Endothelial cell of umbilical vein (primary cell): ENCODE results near the gene OPRD1. TPM values are rescaled to one million over a fixed set of nuclear protein-coding genes. Genes with fewer than 3 reads are reported as not detected.

ENCODE experiments used
- BruUV-seq: library from RNA; stranded (reverse); fragments of 400-500 nt; replicated peaks from 2 replicates; lab custom pipeline; 2021; lab: Mats Ljungman, UMichigan
- CTCF ChIA-PET: fragments of 300-600, 350-600 bp; sonication (Branson Sonifier 250); formaldehyde crosslinking; loops from one replicate; lab custom pipeline; 2021; ENCODE audit warnings: antibody characterized with exemption, inconsistent platforms; lab: Charles Lee
- POLR2A ChIA-PET: fragments of 300-600, 350-600 bp; sonication (Branson Sonifier 250); formaldehyde crosslinking; loops from one replicate; lab custom pipeline; 2021; ENCODE audit warnings: antibody characterized with exemption, inconsistent platforms; lab: Charles Lee
- DNase-seq: peaks from one replicate; pipeline ENCODE4 v3.0.0-alpha.2; 2011; ENCODE audit warnings: low read depth, low spot score
- FAIRE-seq: peaks from 2 replicates; lab custom pipeline; 2011; peaks lifted over from hg19 to GRCh38; lab: Jason Lieb, UNC
- H2AFZ ChIP-seq: 2 replicates; pipeline ENCODE4 v1.6.0; 2012; ENCODE audit warnings: low read depth, low read length, control low read depth, inconsistent platforms
- H3K27ac ChIP-seq: 2 replicates; pipeline ENCODE4 v1.5.1; 2011; ENCODE audit warnings: low read depth, mild to moderate bottlenecking, control low read depth, low read length, moderate library complexity; ENCODE audit not compliant: insufficient read depth
- H3K27me3 ChIP-seq, 2 experiments: 2 replicates each; pipeline versions ENCODE4 v1.6.0 to v1.6.1; 2011; ENCODE audit warnings: low read length in 2 of 2, mixed read lengths in 1 of 2; ENCODE audit not compliant: control insufficient read depth in 2 of 2, insufficient read depth in 2 of 2
- H3K36me3 ChIP-seq, 2 experiments: 2 replicates in 1 of 2; 3 replicates in 1 of 2; pipeline ENCODE4 v1.5.1; 2011; ENCODE audit warnings: low read length in 2 of 2, mild to moderate bottlenecking in 1 of 2, moderate library complexity in 1 of 2; ENCODE audit not compliant: control insufficient read depth in 2 of 2, insufficient read depth in 2 of 2; ENCODE audit errors: extremely low read depth in 1 of 2
- H3K4me1 ChIP-seq: 3 replicates; pipeline ENCODE4 v1.5.1; 2011; ENCODE audit warnings: mild to moderate bottlenecking, low read length; ENCODE audit not compliant: control insufficient read depth, insufficient read depth; ENCODE audit errors: extremely low read depth
- H3K4me2 ChIP-seq: 2 replicates; pipeline ENCODE4 v1.6.1; 2011; ENCODE audit warnings: low read length, control low read depth, mixed read lengths; ENCODE audit not compliant: insufficient read depth
- H3K4me3 ChIP-seq, 3 experiments: fragments of 200-600 bp in 1 of 3; sonication (generic), shearing (Covaris generic) in 1 of 3; replicated peaks in 1 of 3; 2 replicates each; pipeline ENCODE4 v1.5.1; 2011 to 2016; ENCODE audit warnings: control low read depth in 3 of 3, low read length in 3 of 3, mild to moderate bottlenecking in 2 of 3, inconsistent platforms in 1 of 3, low read depth in 1 of 3, moderate library complexity in 1 of 3; ENCODE audit not compliant: insufficient read depth in 1 of 3
- H3K79me2 ChIP-seq: 2 replicates; pipeline ENCODE4 v1.6.0; 2012; ENCODE audit warnings: low read length, inconsistent platforms; ENCODE audit not compliant: control insufficient read depth, insufficient read depth
- H3K9ac ChIP-seq: replicated peaks from 2 replicates; pipeline ENCODE3; 2011; ENCODE audit warnings: low read length, control low read depth; ENCODE audit not compliant: insufficient read depth; ENCODE audit errors: extremely low read depth
- H3K9me1 ChIP-seq: replicated peaks from 3 replicates; pipeline ENCODE4 v1.6.0; 2011; ENCODE audit warnings: mild to moderate bottlenecking, low read length; ENCODE audit not compliant: control insufficient read depth, insufficient read depth; ENCODE audit errors: extremely low read depth
- H3K9me3 ChIP-seq: replicated peaks from 2 replicates; pipeline ENCODE4 v1.5.1; 2012; ENCODE audit warnings: low read length, inconsistent platforms; ENCODE audit not compliant: control insufficient read depth, insufficient read depth
- H4K20me1 ChIP-seq: replicated peaks from 2 replicates; pipeline ENCODE3; 2011; ENCODE audit warnings: mild to moderate bottlenecking, low read length; ENCODE audit not compliant: control insufficient read depth, insufficient read depth; ENCODE audit errors: extremely low read depth
- EZH2 ChIP-seq: IDR thresholded peaks from 2 replicates; pipeline ENCODE4 v1.6.1; 2012; ENCODE audit warnings: borderline replicate concordance, low read depth, mild to moderate bottlenecking, moderate library complexity, low read length, inconsistent platforms; ENCODE audit not compliant: severe bottlenecking
- FOS ChIP-seq: IDR thresholded peaks from 2 replicates; pipeline ENCODE4 v1.6.1; 2011; ENCODE audit warnings: mild to moderate bottlenecking, low read length, moderate library complexity, borderline replicate concordance; ENCODE audit not compliant: insufficient read depth
- GATA2 ChIP-seq: IDR thresholded peaks from 2 replicates; pipeline ENCODE4 v1.7.0; 2011; ENCODE audit warnings: low read depth, mild to moderate bottlenecking, moderate library complexity, mixed read lengths, low read length; ENCODE audit not compliant: insufficient read length, insufficient read depth
- JUN ChIP-seq: IDR thresholded peaks from 2 replicates; pipeline ENCODE4 v1.6.1; 2011; ENCODE audit warnings: borderline replicate concordance, low read depth; ENCODE audit not compliant: insufficient read length, insufficient read depth
- MYC ChIP-seq: IDR thresholded peaks from one replicate; pipeline ENCODE4 v1.6.1; 2011; ENCODE audit warnings: mild to moderate bottlenecking, low read depth, low read length
- POLR2A ChIP-seq: IDR thresholded peaks from 2 replicates; pipeline ENCODE4 v1.6.1; 2012; ENCODE audit warnings: low read depth, mild to moderate bottlenecking, control low read depth, low read length
- POLR2AphosphoS5 ChIP-seq: IDR thresholded peaks from 2 replicates; pipeline ENCODE4 v1.6.1; 2012; ENCODE audit warnings: low read depth, mild to moderate bottlenecking, control low read depth, low read length, moderate library complexity; ENCODE audit not compliant: insufficient read depth
- dilution Hi-C: fragments of 300-500 bp; cut with MboI; formaldehyde crosslinking; loops from one replicate; pipeline ENCODE4 v1.15.0; 2019; ENCODE audit warnings: low sequenced_read_pairs; ENCODE audit not compliant: extremely low pct_ligation_motif_present
- intact Hi-C: fragments of 100-400 bp; cut with micrococcal nuclease; formaldehyde crosslinking; loops from one replicate; pipeline ENCODE4 v1.10.0; 2022
- polyA plus RNA-seq, 4 experiments: library from polyadenylated mRNA; depleted of rRNA in 3 of 4; stranded (reverse) in 3 of 4; unstranded in 1 of 4; fragments of >200 nt; gene quantifications; 2 replicates each; pipeline versions ENCODE4 v1.2.1 to v1.2.3, GENCODE V29; 2011 to 2012; ENCODE audit warnings: missing spikeins in 1 of 4
- total RNA-seq: library from RNA; stranded (reverse); gene quantifications from 2 replicates; pipeline ENCODE4 v1.2.3, GENCODE V29; 2021
- TF ChIP-seq, protein P1 (sequence below), 2 donors: IDR thresholded peaks; 1 replicate in 1 of 2; 2 replicates in 1 of 2; pipeline ENCODE4 v1.5.1; 2011; ENCODE audit warnings: low read length in 2 of 2, mild to moderate bottlenecking in 2 of 2, moderate library complexity in 2 of 2, control low read depth in 1 of 2, inconsistent platforms in 1 of 2, low read depth in 1 of 2; ENCODE audit not compliant: insufficient read depth in 1 of 2; ENCODE audit errors: extremely low read depth in 1 of 2
- TF ChIP-seq, protein P2 (sequence below): IDR thresholded peaks from 2 replicates; pipeline ENCODE4 v1.6.1; 2011; ENCODE audit not compliant: insufficient read depth, insufficient read length

Gene OPRD1
- total and polyA plus RNA-seq, 2 donors (not counting 3 experiments of a cell fraction or from before 2014, with no cell fraction given): not detected

DNA sequence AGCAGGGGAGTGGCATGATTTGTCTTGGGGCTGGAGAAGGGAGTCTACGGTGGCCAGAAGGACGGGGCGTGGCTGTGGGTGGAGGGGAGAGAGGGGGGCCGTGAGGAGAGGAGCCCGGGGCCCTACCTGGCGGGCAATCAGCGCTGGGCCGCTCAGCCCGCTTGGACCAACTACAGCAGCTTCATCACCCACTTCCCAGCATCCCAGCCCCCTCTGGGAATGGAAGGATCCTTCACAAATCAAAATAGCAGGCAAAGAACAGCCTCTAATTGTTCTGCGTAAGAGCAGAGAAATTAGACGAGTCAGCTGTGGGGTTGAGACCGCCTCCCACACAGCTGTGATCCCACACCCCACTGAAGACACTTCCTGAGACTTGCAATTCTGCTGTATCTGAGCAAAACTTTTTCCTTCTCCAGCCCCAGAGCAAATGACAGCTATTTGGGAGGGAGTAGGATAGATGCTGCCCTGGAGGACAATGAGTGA is 43.5 kb downstream of the OPRD1 start:
- FAIRE-seq (no peak), DNase-seq (no peak)
- Histone ChIP-seq H3K9me1 (no peaks in the 10 kb centered on the region), H3K79me2 (no peaks in the 10 kb centered on the region), H3K4me1 (no peaks in the 10 kb centered on the region), H3K36me3 (no peaks in the 10 kb centered on the region), H2AFZ (no peak overlapping the region), H3K9ac (no peak overlapping the region), H3K9me3 (no peaks in the 10 kb centered on the region), H3K27me3 (peaks cover 0 to 10% of the 10 kb centered on the region in 2 experiments), H3K27ac (no peak overlapping the region), H3K4me3 (no peak overlapping the region), H4K20me1 (no peaks in the 10 kb centered on the region), H3K4me2 (no peak overlapping the region)
- ChIA-PET POLR2A (no interaction called here), CTCF (interaction anchor here (1.6 kb wide), 1 partner anchor 31 kb away, joined by 3 read pairs; no protein-coding TSS in a partner anchor)
- BruUV-seq: no TSS peak
- dilution Hi-C loops: no loop called here
- TF ChIP-seq EZH2 (no peak), GATA2 (no peak), JUN (no peak), POLR2A (no peak), MYC (no peak), FOS (no peak), POLR2AphosphoS5 (no peak)
- TF ChIP-seq, protein P1, sequence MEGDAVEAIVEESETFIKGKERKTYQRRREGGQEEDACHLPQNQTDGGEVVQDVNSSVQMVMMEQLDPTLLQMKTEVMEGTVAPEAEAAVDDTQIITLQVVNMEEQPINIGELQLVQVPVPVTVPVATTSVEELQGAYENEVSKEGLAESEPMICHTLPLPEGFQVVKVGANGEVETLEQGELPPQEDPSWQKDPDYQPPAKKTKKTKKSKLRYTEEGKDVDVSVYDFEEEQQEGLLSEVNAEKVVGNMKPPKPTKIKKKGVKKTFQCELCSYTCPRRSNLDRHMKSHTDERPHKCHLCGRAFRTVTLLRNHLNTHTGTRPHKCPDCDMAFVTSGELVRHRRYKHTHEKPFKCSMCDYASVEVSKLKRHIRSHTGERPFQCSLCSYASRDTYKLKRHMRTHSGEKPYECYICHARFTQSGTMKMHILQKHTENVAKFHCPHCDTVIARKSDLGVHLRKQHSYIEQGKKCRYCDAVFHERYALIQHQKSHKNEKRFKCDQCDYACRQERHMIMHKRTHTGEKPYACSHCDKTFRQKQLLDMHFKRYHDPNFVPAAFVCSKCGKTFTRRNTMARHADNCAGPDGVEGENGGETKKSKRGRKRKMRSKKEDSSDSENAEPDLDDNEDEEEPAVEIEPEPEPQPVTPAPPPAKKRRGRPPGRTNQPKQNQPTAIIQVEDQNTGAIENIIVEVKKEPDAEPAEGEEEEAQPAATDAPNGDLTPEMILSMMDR (IDR thresholded peaks at IDR 0.05; ENCODE audit: extremely low read depth in 1 of 2, insufficient read depth in 1 of 2, low read depth in 1 of 2, low read length in 2 of 2): no peak
- TF ChIP-seq, protein P2, sequence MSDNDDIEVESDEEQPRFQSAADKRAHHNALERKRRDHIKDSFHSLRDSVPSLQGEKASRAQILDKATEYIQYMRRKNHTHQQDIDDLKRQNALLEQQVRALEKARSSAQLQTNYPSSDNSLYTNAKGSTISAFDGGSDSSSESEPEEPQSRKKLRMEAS: no peak
- intact Hi-C loops: no loop called here
